HL-60 (cell line): ENCODE measurements around the gene SOBP.

Experiments used
- CTCF ChIP-seq: IDR thresholded peaks from one replicate; pipeline ENCODE4 v1.5.1; 2011; ENCODE audit warnings: low read length, control low read depth, inconsistent platforms; ENCODE audit not compliant: insufficient read depth
- GABPA ChIP-seq: IDR thresholded peaks from 2 replicates; pipeline ENCODE4 v1.6.1; 2012; ENCODE audit warnings: low read depth
- POLR2AphosphoS5 ChIP-seq: IDR thresholded peaks from 2 replicates; pipeline ENCODE4 v1.6.1; 2012; ENCODE audit warnings: low read depth
- SPI1 ChIP-seq: IDR thresholded peaks from 2 replicates; pipeline ENCODE4 v1.6.1; 2012; ENCODE audit warnings: low read depth, mild to moderate bottlenecking, borderline replicate concordance
- TF ChIP-seq, protein P1 (sequence below): IDR thresholded peaks from 2 replicates; pipeline ENCODE4 v1.6.1; 2012; ENCODE audit warnings: low read depth; ENCODE audit not compliant: insufficient replicate concordance

- TF ChIP-seq POLR2AphosphoS5 (no peak), CTCF (no peak), GABPA (no peak), SPI1 (no peak)
- TF ChIP-seq, protein P1, sequence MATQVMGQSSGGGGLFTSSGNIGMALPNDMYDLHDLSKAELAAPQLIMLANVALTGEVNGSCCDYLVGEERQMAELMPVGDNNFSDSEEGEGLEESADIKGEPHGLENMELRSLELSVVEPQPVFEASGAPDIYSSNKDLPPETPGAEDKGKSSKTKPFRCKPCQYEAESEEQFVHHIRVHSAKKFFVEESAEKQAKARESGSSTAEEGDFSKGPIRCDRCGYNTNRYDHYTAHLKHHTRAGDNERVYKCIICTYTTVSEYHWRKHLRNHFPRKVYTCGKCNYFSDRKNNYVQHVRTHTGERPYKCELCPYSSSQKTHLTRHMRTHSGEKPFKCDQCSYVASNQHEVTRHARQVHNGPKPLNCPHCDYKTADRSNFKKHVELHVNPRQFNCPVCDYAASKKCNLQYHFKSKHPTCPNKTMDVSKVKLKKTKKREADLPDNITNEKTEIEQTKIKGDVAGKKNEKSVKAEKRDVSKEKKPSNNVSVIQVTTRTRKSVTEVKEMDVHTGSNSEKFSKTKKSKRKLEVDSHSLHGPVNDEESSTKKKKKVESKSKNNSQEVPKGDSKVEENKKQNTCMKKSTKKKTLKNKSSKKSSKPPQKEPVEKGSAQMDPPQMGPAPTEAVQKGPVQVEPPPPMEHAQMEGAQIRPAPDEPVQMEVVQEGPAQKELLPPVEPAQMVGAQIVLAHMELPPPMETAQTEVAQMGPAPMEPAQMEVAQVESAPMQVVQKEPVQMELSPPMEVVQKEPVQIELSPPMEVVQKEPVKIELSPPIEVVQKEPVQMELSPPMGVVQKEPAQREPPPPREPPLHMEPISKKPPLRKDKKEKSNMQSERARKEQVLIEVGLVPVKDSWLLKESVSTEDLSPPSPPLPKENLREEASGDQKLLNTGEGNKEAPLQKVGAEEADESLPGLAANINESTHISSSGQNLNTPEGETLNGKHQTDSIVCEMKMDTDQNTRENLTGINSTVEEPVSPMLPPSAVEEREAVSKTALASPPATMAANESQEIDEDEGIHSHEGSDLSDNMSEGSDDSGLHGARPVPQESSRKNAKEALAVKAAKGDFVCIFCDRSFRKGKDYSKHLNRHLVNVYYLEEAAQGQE = no peak
These were observed 19.6 kb downstream of the SOBP start for GRCh38 chr6:107509506-107509905.
